K562 (cell line): ENCODE data around the gene CCDC136. TPM values are rescaled to one million over a fixed set of nuclear protein-coding genes. Genes with fewer than 3 reads are reported as not detected.
A peak's percentile ranks its signal among the peaks of the same experiment; 100 is the strongest.

ENCODE experiments used
- DDX20 ChIP-seq: fragments of 450-650 bp; IDR thresholded peaks from 2 replicates; pipeline ENCODE4 v1.6.1; 2016; ENCODE audit warnings: missing genetic modification characterization, low read depth, mild to moderate bottlenecking, missing compliant biosample characterization, moderate library complexity
- DLX4 ChIP-seq: fragments of 250-450 bp; sonication (Bioruptor Pico); IDR thresholded peaks from 2 replicates; pipeline ENCODE4 v1.6.1; 2021; ENCODE audit warnings: mild to moderate bottlenecking
- E4F1 ChIP-seq: fragments of 250-450 bp; sonication (Bioruptor Pico); IDR thresholded peaks from 2 replicates; pipeline ENCODE4 v1.5.0; 2021; ENCODE audit warnings: mild to moderate bottlenecking, borderline replicate concordance
- EHMT2 ChIP-seq: fragments of 450-650 bp; IDR thresholded peaks from 2 replicates; pipeline ENCODE4 v1.6.1; 2018; ENCODE audit warnings: antibody characterized with exemption
- ELF1 ChIP-seq: fragments of 200-800 bp; sonication (Bioruptor generic); IDR thresholded peaks from 2 replicates; pipeline ENCODE4 v1.6.1; 2016; ENCODE audit warnings: missing genetic modification characterization, missing compliant biosample characterization
- FOXA3 ChIP-seq, 2 experiments: fragments of 450-650 bp in 1 of 2; sonication (generic) in 1 of 2; formaldehyde crosslinking; IDR thresholded peaks in 1 of 2; conservative IDR thresholded peaks in 1 of 2; 2 replicates each; pipeline versions ENCODE4 v1.4.0 to v1.8.0; 2020 to 2022; ENCODE audit warnings: mild to moderate bottlenecking in 2 of 2, missing genetic modification reagents in 1 of 2
- GATAD2B ChIP-seq: fragments of 450-650 bp; IDR thresholded peaks from 2 replicates; pipeline ENCODE4 v1.6.1; 2017; ENCODE audit warnings: mild to moderate bottlenecking, borderline replicate concordance
- HBP1 ChIP-seq: fragments of 450-650 bp; formaldehyde crosslinking; IDR thresholded peaks from 2 replicates; pipeline ENCODE4 v1.4.0; 2022; ENCODE audit warnings: missing genetic modification characterization
- HDAC6 ChIP-seq: IDR thresholded peaks from 2 replicates; pipeline ENCODE4 v1.6.1; 2012; ENCODE audit warnings: low read depth, mild to moderate bottlenecking, control low read depth, inconsistent platforms, low read length, moderate library complexity
- LARP7 ChIP-seq: fragments of 450-650 bp; IDR thresholded peaks from 2 replicates; pipeline ENCODE4 v1.6.1; 2016
- SAFB ChIP-seq: fragments of 200-400 bp; formaldehyde crosslinking; IDR thresholded peaks from 2 replicates; pipeline ENCODE4 v1.6.1; 2017; ENCODE audit warnings: low read depth, low read length, borderline replicate concordance
- SREBF2 ChIP-seq: sonication (generic); formaldehyde crosslinking; IDR thresholded peaks from 2 replicates; pipeline ENCODE4 v1.4.0; 2020; ENCODE audit warnings: mild to moderate bottlenecking, missing genetic modification reagents
- STAT5B ChIP-seq: fragments of 250-450 bp; sonication (Bioruptor Pico); IDR thresholded peaks from 2 replicates; pipeline ENCODE4 v1.8.0; 2021; ENCODE audit warnings: mild to moderate bottlenecking, inconsistent platforms
- TAF7 ChIP-seq: fragments of 450-650 bp; IDR thresholded peaks from 2 replicates; pipeline ENCODE4 v1.6.1; 2016; ENCODE audit warnings: missing genetic modification characterization, missing compliant biosample characterization
- ZFPM2 ChIP-seq: fragments of 250-450 bp; sonication (Bioruptor Pico); IDR thresholded peaks from 2 replicates; pipeline ENCODE4 v1.5.1; 2022; ENCODE audit warnings: mild to moderate bottlenecking
- ZNF282 ChIP-seq: sonication (generic); formaldehyde crosslinking; IDR thresholded peaks from 2 replicates; pipeline ENCODE4 v1.8.1; 2023; ENCODE audit warnings: missing genetic modification reagents
- ZNF717 ChIP-seq: fragments of 250-450 bp; sonication (Bioruptor Pico); IDR thresholded peaks from 2 replicates; pipeline ENCODE4 v1.5.0; 2021
- polyA plus RNA-seq, 8 experiments: library from polyadenylated mRNA; depleted of rRNA in 4 of 8; stranded (reverse) in 5 of 8; unstranded in 3 of 8; fragments of >200 nt; fragmentation: Nextera tagmentation in 2 of 8; fragmentation: Illumina TruSeq in 1 of 8; extraction: Ambion mirVana in 2 of 8; extraction: Trizol in 1 of 8; gene quantifications; 2 replicates each; pipeline versions ENCODE4 v1.2.1 to v1.2.3, GENCODE V29; 2011 to 2014; ENCODE audit warnings: inconsistent platforms in 1 of 8, missing spikeins in 1 of 8
- total RNA-seq, 7 experiments: library from RNA; depleted of rRNA in 6 of 7; stranded (reverse); fragments of >200 nt in 6 of 7; fragmentation: Illumina TruSeq in 2 of 7; extraction: Trizol in 2 of 7; gene quantifications; 2 replicates each; pipeline versions ENCODE4 v1.2.1 to v1.2.3, GENCODE V29; 2011 to 2021; ENCODE audit warnings: low replicate concordance in 1 of 7

CCDC136 gene
- total and polyA plus RNA-seq, 9 of the 15 experiments (the other 6 are each of a cell fraction or from before 2014, with no cell fraction given) = 2.4 to 40.8 (median 26.5) TPM

GRCh38 chr7:128861957-128862570 lies 70.3 kb downstream of the CCDC136 start (continued):
- TF ChIP-seq DDX20 (no peak), LARP7 (no peak), ZNF717 (CRISPR knock-in tag) (no peak), HDAC6 (no peak), EHMT2 (peak; percentile 42; the same call in 1 of the 2 replicates), SAFB (no peak), ZNF282 (CRISPR knock-in tag) (no peak), GATAD2B (no peak), HBP1 (CRISPR knock-in tag) (no peak), E4F1 (CRISPR knock-in tag) (no peak), TAF7 (tag) (peak; percentile 59; the same call in 1 of the 2 replicates), STAT5B (no peak), FOXA3 (CRISPR knock-in tag; conservative IDR thresholded peaks at IDR 0.05 in 1 of 2, IDR thresholded peaks at IDR 0.05 in 1 of 2) (0 out of 4 replicates have a peak, but pooled peaks of 1 of the 2 experiments have one; percentile 11), DLX4 (no peak), SREBF2 (no peak), ZFPM2 (CRISPR knock-in tag) (no peak), ELF1 (tag) (no peak)
